Suprapubic skin (tissue), 3 donors: ENCODE results near the gene FAM234A.

Experiments used
- CTCF ChIP-seq, 2 donors: fragments of 200-600 bp in 1 of 2; fragments of 450-650 bp in 1 of 2; sonication (generic) in 1 of 2; IDR thresholded peaks; one replicate each; pipeline ENCODE4 v1.5.1; 2016 to 2019; ENCODE audit warnings: antibody characterized with exemption in 2 of 2, mild to moderate bottlenecking in 1 of 2, moderate library complexity in 1 of 2
- EP300 ChIP-seq: sonication (generic); formaldehyde crosslinking; IDR thresholded peaks from one replicate; pipeline ENCODE4 v1.6.1; 2017; ENCODE audit warnings: antibody characterized with exemption

- TF ChIP-seq CTCF (IDR thresholded peaks at IDR 0.05) (no peak), EP300 (no peak)
Observed at GRCh38 chr16:301950-302349, 67.3 kb downstream of the FAM234A start.
